IPS DF 19.7 (cell line): ENCODE data around the gene IL23A.
"Not testable (repeated sequence)": the region's sequence is repeated elsewhere in the genome, so short reads cannot be mapped to it uniquely, and the experiment has no call there.

ENCODE experiments used
- DNase-seq: peaks from one replicate; pipeline ENCODE4 v3.0.0-alpha.2; 2013; ENCODE audit warnings: low read depth, low spot score

IL23A gene

GRCh38 chr12:56338308-56339157 lies at the start of gene IL23A:
IL23A (plus strand) TSS chr12:56338884; CDS start chr12:56339045, 161 bp downstream.
- DNase-seq: peak; percentile 75

GRCh38 chr12:56293795-56294194 lies 44.9 kb upstream of the IL23A start:
- no peak for DNase-seq

GRCh38 chr12:56296295-56296694 lies 42.4 kb upstream of the IL23A start:
- no peak for DNase-seq

- no peak for DNase-seq
Observed at GRCh38 chr12:56297400-56297799, 41.3 kb upstream of the IL23A start.

- DNase-seq: no peak
Observed at GRCh38 chr12:56298828-56299227, 39.9 kb upstream of the IL23A start.

- no peak for DNase-seq
Observed at GRCh38 chr12:56299308-56299852, 39.3 kb upstream of the IL23A start.

GRCh38 chr12:56299853-56300643 lies 38.6 kb upstream of the IL23A start, which contains the start of gene CS:
CS (minus strand) TSS chr12:56300330; CDS start chr12:56300201, 129 bp downstream.
- peak; percentile 90 for DNase-seq

- no peak for DNase-seq
Observed at GRCh38 chr12:56300644-56301464, 37.8 kb upstream of the IL23A start.

- no peak for DNase-seq
Observed at GRCh38 chr12:56304276-56304675, 34.4 kb upstream of the IL23A start.

GRCh38 chr12:56304872-56305590 lies 33.7 kb upstream of the IL23A start:
- DNase-seq: no peak

GRCh38 chr12:56307221-56307965 lies 31.3 kb upstream of the IL23A start:
- DNase-seq: no peak

GRCh38 chr12:56308714-56309113 lies 30.0 kb upstream of the IL23A start:
- no peak for DNase-seq

- no peak for DNase-seq
Observed at GRCh38 chr12:56311003-56311402, 27.7 kb upstream of the IL23A start.

GRCh38 chr12:56315249-56315621 lies 23.4 kb upstream of the IL23A start:
- DNase-seq: no peak

GRCh38 chr12:56315622-56316473 lies 22.8 kb upstream of the IL23A start, which contains the start of gene CNPY2:
CNPY2 (minus strand) TSS chr12:56315988; CDS start chr12:56315217, 771 bp downstream.
- DNase-seq: peak; percentile 97

GRCh38 chr12:56317675-56318074 lies 21.0 kb upstream of the IL23A start:
- no peak for DNase-seq

- no peak for DNase-seq
Observed at GRCh38 chr12:56321027-56321426, 17.7 kb upstream of the IL23A start.

GRCh38 chr12:56321610-56322009 lies 17.1 kb upstream of the IL23A start:
- not testable (repeated sequence) for DNase-seq

- DNase-seq: no peak
Observed at GRCh38 chr12:56324206-56324605, 14.5 kb upstream of the IL23A start.
